Fibroblast of lung (primary cell): ENCODE data around the gene ZNF300.

Source experiments
- CTCF ChIP-seq, 2 donors: IDR thresholded peaks in 1 of 2; conservative IDR thresholded peaks in 1 of 2; 1 replicate in 1 of 2; 2 replicates in 1 of 2; pipeline ENCODE4 v1.5.1; 2011 to 2012; ENCODE audit warnings: low read length in 2 of 2, control low read depth in 1 of 2, inconsistent platforms in 1 of 2, low read depth in 1 of 2, mild to moderate bottlenecking in 1 of 2
- EZH2 ChIP-seq: IDR thresholded peaks from 2 replicates; pipeline ENCODE4 v1.5.1; 2012; ENCODE audit warnings: low read length, control low read depth, mild to moderate bottlenecking; ENCODE audit errors: missing control alignments

GRCh38 chr5:150946351-150946905, 41.6 kb upstream of the ZNF300 start:
- TF ChIP-seq CTCF (conservative IDR thresholded peaks at IDR 0.05 in 1 of 2, IDR thresholded peaks at IDR 0.05 in 1 of 2; ENCODE audit: low read depth in 1 of 2, low read length in 2 of 2) (no peak), EZH2 (no peak)
